ENCODE data around the gene SPN.
"Not testable (repeated sequence)": the region's sequence is repeated elsewhere in the genome, so short reads cannot be mapped to it uniquely, and the experiment has no call there.

SPN gene

DNA sequence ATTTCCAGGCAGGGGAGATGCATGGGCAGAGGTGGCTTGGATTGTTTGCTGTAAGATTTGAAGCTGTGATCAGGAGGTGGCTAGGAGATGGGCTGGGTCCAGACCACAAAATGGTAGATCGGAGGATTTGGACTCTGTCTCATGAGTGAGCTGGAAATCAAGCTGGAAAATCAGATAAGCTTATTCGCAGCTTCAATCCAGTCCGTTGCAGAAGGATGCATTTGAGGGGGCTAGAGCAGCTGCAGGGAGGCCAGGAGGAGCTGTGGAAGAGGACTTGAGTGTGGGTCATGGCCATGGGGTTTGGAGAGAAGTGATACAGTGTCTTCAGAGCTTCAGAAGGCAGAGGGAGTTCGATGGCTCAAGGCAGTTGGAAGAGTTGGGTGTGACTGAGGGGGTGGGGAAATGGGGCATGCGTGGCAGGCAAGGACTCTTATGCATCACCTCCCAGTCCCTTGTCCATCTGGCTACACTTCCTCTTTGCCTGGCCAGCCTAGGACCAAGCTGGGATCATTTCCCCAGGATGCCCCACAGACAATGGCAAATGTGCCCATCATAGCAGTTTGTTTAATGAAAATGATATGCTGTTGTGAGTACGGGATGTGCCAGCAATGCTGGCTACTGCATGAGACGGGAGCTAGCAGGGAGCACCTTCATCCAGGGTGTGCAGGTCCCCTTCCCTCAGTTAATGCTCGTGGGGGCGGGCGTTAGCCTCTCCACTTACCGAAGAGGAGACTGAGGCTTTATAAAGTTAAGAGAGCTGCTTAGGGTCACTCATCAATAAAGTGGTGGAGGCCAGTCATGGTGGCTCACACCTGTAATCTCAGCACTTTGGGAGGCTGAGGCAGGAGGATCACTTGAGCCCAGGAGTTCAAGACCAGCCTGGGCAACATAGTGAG, 36.5 kb downstream of the SPN start:
- DNase-seq: no peak

DNA sequence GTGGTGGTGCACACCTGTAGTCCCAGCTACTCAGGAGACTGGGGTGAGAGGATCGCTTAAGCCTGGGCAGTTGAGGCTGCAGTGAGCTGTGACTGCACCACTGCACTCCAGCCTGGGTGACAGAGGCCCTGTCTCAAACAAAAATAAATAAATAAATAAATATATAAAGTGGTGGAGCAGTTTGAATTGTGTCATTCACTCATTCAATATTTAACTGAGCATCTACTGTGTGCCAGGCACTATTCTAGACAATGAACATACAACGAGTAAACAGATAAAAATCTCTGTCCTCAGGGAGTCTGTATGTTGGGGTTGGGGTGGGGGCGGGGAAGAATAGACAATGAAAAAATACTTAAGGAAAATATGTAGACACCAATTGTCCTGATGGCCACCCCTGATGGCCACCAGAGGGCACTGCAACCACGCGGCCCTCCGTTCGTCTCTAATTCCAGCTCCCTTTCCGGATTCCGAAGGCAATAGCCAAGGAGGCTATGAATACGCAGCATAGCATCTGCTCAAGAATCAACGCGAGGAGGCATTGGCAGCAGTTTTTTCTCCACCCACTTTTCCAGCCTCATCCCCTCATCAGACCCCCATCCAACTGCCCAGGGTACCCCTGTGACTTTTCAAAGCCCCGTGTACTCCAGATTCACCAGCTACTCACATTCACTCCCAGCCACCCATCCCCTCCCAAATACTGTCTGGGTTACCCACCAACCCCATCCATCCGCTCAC, 37.4 kb downstream of the SPN start:
- DNase-seq: peak in 29 of 51 donors; percentile 6 to 61 (median 28)

DNA sequence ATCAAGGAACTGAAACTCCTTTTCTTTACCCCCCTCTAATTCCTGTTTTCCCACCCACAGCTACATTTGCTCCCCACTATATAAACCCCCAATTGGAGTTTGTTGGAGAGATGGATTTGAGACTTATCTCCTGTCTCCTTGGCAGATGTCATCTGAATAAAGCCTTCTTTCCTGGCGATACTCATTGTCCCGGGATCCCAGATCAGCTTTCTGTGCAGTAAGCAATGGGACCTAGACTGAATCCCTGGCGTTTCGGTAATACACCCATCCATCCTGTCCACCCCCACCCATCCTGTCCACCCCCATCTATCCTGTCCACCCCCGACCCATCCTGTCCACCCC, 38.1 kb downstream of the SPN start:
- DNase-seq: no peak

DNA sequence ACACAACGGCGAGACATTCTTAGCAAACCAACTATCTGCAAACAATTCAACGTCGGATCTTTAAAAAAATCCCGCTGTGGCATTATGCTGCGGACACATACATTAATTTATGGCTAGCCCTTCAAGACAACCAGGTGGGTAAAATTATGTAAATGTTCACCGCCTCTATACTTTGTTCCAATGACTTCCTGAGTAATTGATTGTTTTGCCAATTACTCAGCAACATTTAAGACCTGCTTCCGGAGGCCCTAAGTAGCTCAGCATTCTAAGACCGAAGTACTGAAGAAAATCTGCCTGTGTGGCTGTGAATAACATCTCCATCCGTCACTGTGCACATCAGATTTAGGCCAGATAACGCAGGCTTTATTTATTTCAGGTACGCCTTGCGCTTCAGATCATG, 39.2 kb downstream of the SPN start:
- no peak for DNase-seq

DNA sequence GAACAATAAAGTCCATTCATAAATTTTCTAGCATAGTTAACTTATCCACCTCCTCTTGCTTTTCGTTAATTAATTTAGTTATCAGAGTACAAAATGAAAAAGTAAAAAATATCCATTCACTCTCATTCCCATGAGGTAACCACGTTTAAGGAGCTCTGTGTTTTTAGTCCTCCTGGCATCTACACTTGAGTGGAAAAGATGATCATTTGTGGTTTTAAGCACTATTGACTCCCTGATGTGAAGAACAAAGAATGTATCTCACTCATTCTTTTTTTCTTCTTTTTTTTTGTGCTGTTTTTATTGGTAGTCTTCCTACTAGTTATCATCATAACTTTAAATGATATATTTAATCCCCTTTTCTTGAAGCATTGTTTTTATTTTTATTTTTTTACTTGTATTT, 42.0 kb downstream of the SPN start:
- no peak for DNase-seq

DNA sequence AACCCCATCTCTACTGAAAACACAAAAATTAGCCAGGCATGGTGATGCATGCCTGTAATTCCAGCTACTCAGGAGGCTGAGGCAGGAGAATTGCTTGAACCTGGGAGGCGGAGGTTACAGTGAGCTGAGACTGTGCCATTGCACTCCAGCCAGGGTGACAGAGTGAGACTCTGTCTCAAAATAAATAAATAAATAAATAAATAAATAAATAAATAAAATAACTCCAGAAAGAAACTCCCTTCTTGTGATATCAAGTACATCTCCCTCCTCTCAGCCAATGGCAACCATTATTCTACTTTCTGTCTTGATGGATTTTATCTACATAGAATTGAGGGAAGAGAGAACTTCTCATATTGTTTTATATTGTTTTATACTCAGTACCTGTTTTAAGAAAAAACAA, 44.1 kb downstream of the SPN start:
- not testable (repeated sequence) for DNase-seq

DNA sequence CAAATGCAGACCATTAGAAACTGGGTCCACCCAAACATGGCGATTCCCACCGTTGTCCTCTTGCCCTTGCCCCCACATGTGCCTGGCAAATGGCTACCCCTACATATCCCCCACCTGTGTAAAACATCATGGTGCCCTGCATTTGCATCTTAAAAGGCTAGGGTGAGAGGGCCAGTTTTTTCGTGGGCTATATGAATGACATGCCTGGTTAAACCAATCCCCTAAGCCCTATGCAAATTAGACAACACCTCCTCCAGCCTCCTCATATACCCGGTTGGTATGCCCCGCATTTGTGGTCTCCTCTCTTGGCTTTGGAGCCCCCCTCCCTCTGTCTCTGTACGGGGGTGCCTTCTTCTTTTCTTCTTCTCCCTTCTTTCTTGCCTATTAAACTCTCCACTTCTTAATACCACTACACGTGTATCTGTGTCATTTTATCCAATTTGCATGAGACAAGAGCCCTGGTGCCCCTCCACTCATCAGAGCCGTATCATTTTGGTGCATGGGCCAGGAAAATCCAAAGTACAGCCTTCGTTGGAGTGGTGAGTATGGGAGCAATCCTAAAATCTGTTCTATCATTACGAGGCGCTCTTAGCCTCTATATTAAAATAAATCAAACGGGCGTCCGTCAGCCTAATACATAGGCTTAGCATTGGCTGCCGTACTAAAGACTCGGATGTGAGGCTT, 46.0 kb downstream of the SPN start:
- no peak for DNase-seq

DNA sequence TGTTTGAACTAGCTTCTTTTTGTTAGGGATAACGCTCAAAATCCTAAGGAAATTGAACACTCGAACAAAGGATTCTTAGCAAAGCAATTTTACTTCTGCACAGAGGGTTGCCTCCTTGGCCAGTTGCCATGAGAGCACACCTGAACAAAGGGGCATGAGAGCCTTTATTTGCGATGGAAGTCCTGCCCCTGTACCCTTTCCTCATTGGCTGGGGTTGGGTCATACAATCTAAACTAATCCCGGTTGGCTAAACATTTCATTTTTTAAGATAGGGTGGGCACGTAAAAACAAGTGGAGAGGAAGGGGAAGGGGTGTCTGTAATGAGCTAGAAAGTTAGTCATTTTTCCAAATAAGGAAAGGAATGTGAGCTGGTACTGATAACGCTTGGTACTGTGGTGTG, 46.6 kb downstream of the SPN start:
- DNase-seq: not testable (repeated sequence)

DNA sequence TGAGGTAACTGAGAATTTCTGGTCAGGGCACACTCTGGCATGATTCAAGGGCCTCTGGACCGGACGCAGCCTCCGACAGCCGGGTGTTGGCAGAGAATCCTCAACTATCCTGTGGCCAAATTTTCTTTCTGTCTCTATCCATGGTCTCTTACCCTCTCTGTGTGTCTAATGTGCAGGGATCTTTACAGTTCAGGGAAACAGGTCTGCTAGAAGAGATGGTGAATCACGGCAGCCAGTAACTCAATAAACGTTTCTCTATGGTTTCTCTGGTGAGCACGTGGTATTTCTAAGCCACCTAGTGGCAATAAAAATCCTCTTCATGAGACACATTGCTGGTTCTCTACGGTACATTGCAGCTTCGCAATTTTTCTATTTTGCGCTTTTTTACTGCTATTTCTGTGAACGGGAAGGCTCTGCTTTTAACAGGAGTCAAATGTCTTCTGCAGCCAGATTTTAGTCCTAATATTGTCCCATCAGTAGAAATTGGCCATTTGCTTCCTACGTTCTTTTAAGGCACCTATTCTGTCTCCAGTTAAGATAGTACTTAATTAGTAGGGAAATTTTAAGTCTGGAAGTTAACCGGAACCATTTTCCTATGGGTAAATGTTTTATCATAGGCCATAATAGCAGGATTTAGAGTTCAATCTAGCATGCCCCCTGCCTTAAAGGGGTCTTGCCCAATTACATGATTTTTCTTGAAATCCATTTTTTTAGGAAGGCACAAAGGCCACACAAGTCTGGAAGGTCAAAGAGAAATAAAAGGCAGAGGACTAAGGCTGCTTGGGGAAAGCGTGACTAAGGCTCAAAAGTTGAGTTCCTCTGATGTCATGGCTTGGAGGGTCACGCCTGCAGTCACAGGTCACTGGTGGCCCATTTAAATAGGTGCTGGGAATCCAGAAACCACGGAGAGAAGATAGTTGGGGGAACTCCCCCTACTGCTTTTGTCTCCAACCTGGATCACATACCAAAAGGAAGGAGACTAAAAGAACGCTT, 47.5 kb downstream of the SPN start:
- DNase-seq: peak in 14 of 51 donors; percentile 7 to 82 (median 23)

DNA sequence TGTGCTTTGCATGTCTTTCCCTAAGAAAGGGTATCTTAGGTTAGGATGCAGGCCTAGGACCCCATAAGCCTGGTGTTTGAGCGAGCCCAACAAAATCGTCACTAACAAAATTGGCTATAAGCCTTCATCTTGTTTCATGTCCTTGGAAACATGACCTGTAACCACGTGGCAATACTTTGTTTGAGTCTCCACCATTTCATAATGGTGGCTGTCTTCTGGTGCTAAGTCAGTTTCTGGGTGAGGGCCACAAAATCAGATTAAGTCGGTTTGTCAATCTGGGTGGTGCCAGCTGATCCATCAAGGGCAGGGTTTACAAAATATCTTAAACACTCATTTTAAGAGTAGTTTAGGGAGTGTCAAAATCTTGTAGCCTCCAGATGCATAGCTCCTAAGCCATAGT, 49.8 kb downstream of the SPN start:
- DNase-seq: no peak

DNA sequence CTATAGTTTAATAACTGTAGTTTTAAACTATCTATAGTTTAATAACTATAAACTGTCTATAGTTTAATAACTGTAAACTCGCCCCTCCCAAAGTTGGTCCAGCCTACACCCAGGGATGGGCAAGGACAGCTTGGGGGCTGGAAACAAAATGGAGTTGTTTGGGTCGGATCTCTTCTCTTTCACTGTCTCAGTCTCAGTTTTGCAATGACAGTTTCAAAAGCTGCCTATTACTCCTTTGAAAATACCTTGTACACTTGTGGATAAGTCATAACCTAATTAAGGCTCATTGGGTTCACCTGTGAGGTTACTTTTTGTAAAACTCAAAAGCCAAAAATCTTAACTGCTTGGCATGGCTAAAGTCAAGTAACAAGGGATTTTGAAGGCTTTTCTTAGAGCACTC, 51.3 kb downstream of the SPN start:
- DNase-seq: no peak

DNA sequence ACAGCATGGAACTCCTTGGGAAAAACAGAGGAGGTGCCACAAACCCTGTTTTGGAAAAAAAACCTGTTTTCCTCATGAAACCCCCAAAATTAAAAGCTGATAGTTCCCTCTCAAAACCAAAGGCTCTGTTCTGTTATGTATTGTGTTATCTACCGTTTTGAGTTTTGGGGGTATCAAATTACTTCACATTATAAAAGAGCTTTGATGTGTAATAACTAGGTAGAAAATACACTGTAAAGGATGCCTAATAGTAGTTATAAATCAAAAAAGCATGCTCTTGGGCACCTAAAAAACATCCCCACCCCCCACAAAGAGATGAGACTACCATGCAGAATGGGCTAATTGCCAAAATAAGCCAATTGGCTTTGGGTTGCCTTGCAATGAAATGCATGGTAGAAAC, 51.9 kb downstream of the SPN start:
- DNase-seq: no peak

DNA sequence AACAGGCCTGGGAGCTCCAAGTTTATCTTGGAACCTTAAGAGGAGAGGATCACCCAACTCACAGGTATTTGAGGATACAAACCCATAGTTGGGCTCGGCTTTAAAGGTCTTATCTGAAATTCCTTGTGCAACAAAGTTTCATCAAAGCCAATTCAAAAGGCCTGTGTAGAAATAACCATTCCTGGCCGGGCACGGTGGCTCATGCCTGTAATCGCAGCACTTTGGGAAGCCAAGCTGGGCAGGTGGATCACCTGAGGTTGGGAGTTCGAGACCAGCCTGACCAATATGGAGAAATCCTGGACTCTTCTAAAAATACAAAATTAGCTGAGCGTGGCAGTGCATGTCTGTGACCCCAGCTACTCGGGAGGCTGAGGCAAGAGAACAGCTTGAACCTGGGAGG, 54.1 kb downstream of the SPN start:
- no peak for DNase-seq

DNA sequence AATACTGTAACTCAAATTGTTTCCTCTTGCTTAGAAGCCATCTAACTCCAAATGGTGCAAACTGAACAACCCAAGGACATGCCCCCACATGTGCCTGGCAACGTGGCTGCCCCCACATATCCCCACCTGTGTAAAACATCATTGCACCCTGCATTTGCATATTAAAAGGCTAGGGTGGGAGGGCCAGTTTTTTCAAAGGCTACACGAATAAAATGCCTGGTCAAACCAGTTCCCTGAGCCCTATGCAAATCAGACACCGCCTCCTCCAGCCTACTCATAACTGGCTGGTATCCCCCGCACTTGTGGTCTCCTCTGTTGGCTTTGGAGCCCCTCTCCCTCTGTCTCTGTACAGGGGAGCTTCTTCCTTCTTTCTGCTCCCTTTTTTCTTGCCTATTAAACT, 56.0 kb downstream of the SPN start:
- no peak for DNase-seq

Measured in hypothalamus (tissue), 51 donors.